ENCODE measurements around the gene HMX1. TPM values are rescaled to one million over a fixed set of nuclear protein-coding genes. Genes with fewer than 3 reads are reported as not detected.

The HMX1 gene
- total RNA-seq, 1 experiment from 2014 or later, result 0.20 TPM

DNA sequence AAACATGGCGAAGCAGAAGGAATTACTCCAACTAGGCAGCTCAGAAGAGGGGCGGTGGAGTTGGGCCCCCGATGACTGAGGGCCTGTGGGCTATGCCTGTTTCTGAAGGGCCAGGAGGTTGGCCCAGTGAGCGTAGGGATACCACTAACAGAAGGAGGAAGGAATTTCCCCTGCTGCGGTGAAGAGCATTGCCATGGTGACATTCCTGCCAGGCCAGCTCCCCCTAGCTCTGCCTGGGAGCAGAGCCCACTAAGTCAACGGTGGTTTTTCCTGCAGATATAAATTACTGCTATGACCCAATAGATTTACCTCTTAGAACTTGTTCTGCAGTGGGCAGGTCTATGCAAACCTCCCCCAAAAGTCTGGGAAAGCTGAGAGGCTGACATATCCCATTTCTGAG is 28.9 kb upstream of the HMX1 start:
- Mint-ChIP-seq H3K27ac (ENCODE audit: unreplicated experiment) (no peak overlapping the region), H3K36me3 (ENCODE audit: insufficient read depth, unreplicated experiment) (no peaks in the 10 kb centered on the region), H3K9me3 (ENCODE audit: unreplicated experiment) (peaks cover 6% of the 10 kb centered on the region), H3K4me3 (ENCODE audit: unreplicated experiment) (no peak overlapping the region), H3K27me3 (ENCODE audit: insufficient read depth, unreplicated experiment) (peaks cover 10% of the 10 kb centered on the region), H3K4me1 (ENCODE audit: low read depth, unreplicated experiment) (no peaks in the 10 kb centered on the region)
- intact Hi-C loops (cut with micrococcal nuclease; ENCODE audit: unreplicated experiment), result no loop called here
- DNase-seq, result no peak
- POLR2A ChIA-PET, result no interaction called here
- Histone ChIP-seq H3K4me1 (no peaks in the 10 kb centered on the region), H3K36me3 (ENCODE audit: control insufficient read depth, insufficient read depth, low read length) (no peaks in the 10 kb centered on the region), H3K9me3 (no peaks in the 10 kb centered on the region), H3K4me3 (ENCODE audit: low read depth, low read length) (no peak overlapping the region), H3K27me3 (replicated peaks; ENCODE audit: control insufficient read depth, insufficient read depth, low read length) (no peaks in the 10 kb centered on the region)
- BruUV-seq (replicated peaks), result no TSS peak
- CTCF ChIA-PET, result no interaction called here
- TF ChIP-seq, protein P1, sequence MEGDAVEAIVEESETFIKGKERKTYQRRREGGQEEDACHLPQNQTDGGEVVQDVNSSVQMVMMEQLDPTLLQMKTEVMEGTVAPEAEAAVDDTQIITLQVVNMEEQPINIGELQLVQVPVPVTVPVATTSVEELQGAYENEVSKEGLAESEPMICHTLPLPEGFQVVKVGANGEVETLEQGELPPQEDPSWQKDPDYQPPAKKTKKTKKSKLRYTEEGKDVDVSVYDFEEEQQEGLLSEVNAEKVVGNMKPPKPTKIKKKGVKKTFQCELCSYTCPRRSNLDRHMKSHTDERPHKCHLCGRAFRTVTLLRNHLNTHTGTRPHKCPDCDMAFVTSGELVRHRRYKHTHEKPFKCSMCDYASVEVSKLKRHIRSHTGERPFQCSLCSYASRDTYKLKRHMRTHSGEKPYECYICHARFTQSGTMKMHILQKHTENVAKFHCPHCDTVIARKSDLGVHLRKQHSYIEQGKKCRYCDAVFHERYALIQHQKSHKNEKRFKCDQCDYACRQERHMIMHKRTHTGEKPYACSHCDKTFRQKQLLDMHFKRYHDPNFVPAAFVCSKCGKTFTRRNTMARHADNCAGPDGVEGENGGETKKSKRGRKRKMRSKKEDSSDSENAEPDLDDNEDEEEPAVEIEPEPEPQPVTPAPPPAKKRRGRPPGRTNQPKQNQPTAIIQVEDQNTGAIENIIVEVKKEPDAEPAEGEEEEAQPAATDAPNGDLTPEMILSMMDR (IDR thresholded peaks at IDR 0.05; ENCODE audit: insufficient read depth in 1 of 2, low read depth in 1 of 2, low read length in 1 of 2, severe bottlenecking in 1 of 2, unreplicated experiment in 1 of 2), result no peak

DNA sequence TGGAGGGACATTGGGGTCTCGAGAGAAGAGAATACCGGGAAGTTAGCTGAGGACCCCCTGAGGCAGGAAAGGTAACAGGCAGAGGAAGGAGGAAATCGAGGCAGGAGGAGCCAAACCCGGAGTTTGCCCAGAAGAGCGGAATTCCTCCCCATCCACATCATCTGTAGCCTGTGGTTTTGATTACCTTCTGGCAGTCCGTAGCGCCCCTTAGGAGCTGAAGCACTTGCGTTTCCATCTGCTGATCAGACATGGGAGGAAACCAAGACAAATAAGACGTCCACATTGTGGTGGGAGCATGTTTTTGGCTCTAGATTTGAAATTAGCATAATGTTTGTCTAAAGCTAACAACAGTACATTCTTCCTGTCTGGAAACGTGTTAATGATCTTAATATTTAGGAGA is 26.8 kb upstream of the HMX1 start:
- H3K36me3 Mint-ChIP-seq (ENCODE audit: insufficient read depth, unreplicated experiment), result no peaks in the 10 kb centered on the region
- H3K4me1 Mint-ChIP-seq (ENCODE audit: low read depth, unreplicated experiment), result no peaks in the 10 kb centered on the region
- intact Hi-C loops (cut with micrococcal nuclease; ENCODE audit: unreplicated experiment), result no loop called here
- H3K4me3 Mint-ChIP-seq (ENCODE audit: unreplicated experiment), result no peak overlapping the region
- no peaks in the 10 kb centered on the region for H3K27me3 ChIP-seq (replicated peaks; ENCODE audit: control insufficient read depth, insufficient read depth, low read length)
- no TSS peak for BruUV-seq (replicated peaks)
- no peaks in the 10 kb centered on the region for H3K9me3 ChIP-seq
- H3K4me1 ChIP-seq, result no peaks in the 10 kb centered on the region
- H3K36me3 ChIP-seq (ENCODE audit: control insufficient read depth, insufficient read depth, low read length), result no peaks in the 10 kb centered on the region
- ChIA-PET CTCF (no interaction called here), POLR2A (no interaction called here)
- H3K27me3 Mint-ChIP-seq (ENCODE audit: insufficient read depth, unreplicated experiment), result peaks cover 4% of the 10 kb centered on the region
- no peak for DNase-seq
- no peak overlapping the region for H3K27ac Mint-ChIP-seq (ENCODE audit: unreplicated experiment)
- no peak overlapping the region for H3K4me3 ChIP-seq (ENCODE audit: low read depth, low read length)
- H3K9me3 Mint-ChIP-seq (ENCODE audit: unreplicated experiment), result peaks cover 6% of the 10 kb centered on the region
- TF ChIP-seq, protein P1 (IDR thresholded peaks at IDR 0.05; ENCODE audit: insufficient read depth in 1 of 2, low read depth in 1 of 2, low read length in 1 of 2, severe bottlenecking in 1 of 2, unreplicated experiment in 1 of 2), result no peak

DNA sequence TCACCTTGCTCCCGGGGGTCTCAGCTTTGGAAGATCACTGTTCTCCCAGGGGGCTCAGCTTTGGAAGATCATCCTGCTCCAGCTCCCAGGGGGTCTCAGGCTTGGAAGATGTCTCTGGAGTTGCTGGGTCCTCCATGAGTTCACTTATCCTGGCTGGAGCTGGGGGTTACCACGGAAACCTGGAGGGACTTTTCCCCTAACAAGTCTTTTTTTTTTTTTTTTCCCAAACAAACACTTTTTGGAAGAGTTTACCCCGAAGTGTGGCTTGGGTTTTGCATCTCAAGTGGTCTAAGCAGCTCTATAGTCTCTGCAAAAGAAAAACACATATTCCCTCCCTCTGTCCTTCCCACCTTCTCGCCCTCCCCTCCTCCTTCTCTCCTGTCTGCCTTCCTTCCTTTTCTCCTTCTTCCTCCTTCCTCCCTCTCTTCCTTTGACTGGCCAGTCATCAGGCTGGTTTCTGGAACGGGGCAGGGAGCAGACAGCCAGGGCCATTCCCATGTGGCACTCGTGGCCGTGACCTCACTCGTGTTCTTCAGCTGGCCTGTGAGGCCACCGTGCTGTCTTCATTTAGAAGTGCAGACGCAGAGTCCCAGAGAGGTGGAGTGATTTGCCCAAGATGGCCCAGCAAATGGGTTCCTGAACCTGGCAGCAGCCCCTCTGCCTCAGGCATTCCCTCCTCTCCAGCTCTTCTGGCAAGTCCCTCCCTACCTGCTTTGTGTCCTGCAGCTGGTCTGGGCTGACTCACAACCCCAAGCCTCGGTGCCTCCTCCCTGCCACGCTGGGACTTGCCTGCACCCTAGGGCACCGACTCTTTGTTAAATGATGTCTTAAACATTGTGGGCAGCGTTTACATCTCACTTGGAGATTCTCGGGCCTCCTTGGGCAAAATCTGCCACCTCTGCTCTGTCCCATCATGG is 25.9 kb upstream of the HMX1 start:
- H3K36me3 ChIP-seq (ENCODE audit: control insufficient read depth, insufficient read depth, low read length), result no peaks in the 10 kb centered on the region
- CTCF ChIA-PET, result no interaction called here
- H3K4me1 ChIP-seq, result no peaks in the 10 kb centered on the region
- peaks cover 6% of the 10 kb centered on the region for H3K9me3 Mint-ChIP-seq (ENCODE audit: unreplicated experiment)
- H3K27me3 ChIP-seq (replicated peaks; ENCODE audit: control insufficient read depth, insufficient read depth, low read length), result no peaks in the 10 kb centered on the region
- H3K9me3 ChIP-seq, result no peaks in the 10 kb centered on the region
- no peak for DNase-seq
- no peak overlapping the region for H3K27ac Mint-ChIP-seq (ENCODE audit: unreplicated experiment)
- intact Hi-C loops (cut with micrococcal nuclease; ENCODE audit: unreplicated experiment), result no loop called here
- peaks cover 4% of the 10 kb centered on the region for H3K27me3 Mint-ChIP-seq (ENCODE audit: insufficient read depth, unreplicated experiment)
- BruUV-seq (replicated peaks), result no TSS peak
- no peaks in the 10 kb centered on the region for H3K4me1 Mint-ChIP-seq (ENCODE audit: low read depth, unreplicated experiment)
- TF ChIP-seq, protein P1 (IDR thresholded peaks at IDR 0.05; ENCODE audit: insufficient read depth in 1 of 2, low read depth in 1 of 2, low read length in 1 of 2, severe bottlenecking in 1 of 2, unreplicated experiment in 1 of 2), result no peak
- no peak overlapping the region for H3K4me3 ChIP-seq (ENCODE audit: low read depth, low read length)
- H3K36me3 Mint-ChIP-seq (ENCODE audit: insufficient read depth, unreplicated experiment), result no peaks in the 10 kb centered on the region
- H3K4me3 Mint-ChIP-seq (ENCODE audit: unreplicated experiment), result no peak overlapping the region
- POLR2A ChIA-PET, result no interaction called here

Measured in Caco-2 (cell line).